ENCODE data around the gene INHBE. TPM values are rescaled to one million over a fixed set of nuclear protein-coding genes. Genes with fewer than 3 reads are reported as not detected.

The INHBE gene, protein sequence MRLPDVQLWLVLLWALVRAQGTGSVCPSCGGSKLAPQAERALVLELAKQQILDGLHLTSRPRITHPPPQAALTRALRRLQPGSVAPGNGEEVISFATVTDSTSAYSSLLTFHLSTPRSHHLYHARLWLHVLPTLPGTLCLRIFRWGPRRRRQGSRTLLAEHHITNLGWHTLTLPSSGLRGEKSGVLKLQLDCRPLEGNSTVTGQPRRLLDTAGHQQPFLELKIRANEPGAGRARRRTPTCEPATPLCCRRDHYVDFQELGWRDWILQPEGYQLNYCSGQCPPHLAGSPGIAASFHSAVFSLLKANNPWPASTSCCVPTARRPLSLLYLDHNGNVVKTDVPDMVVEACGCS
- total RNA-seq, result not detected

DNA sequence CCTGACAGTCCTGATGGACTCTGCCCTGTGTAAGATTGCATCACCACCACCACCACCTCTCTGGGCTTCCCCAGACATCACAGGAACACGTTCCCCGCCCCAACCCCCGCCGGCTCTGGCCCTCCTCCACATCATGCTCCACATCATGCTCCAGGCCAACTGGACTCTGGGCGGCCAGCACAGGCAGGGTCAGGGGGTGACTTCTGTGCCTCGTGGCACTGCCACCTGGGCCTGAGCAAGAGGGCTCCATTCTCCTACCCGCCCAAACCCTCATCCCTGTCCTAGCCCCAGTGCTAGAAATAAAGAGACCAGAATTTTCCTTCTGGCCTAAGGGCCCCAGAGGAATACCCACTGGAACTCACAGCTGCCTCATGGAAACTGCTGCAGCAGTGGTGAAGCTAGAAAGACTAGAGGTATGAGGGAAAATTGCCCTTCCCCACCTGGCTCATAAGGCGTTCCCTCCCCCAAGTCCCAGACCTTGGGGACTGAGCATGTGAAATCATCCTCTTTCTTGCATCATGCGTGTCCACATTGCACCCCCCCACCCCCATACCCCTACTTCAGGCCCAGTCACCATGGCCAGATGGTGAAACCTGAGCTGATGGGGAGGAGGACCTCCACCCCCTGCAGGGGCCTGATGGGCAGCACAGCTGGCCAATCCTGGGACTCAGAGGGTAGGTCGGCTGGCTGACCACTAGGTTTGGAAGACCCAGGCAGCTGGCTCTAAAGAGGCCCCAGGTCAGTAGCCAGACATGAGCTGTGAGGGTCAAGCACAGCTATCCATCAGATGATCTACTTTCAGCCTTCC, at the start of gene INHBE:
Gene INHBE (plus strand): TSS at position 742 of the 808 bp plus-strand sequence. CDS start 230 bp downstream, outside the sequence.
- no peak for TF ChIP-seq CTCF (IDR thresholded peaks at IDR 0.05; ENCODE audit: low read depth)

GRCh38 chr12:57410534-57410933, 44.6 kb upstream of the INHBE start:
- TF ChIP-seq CTCF (IDR thresholded peaks at IDR 0.05; ENCODE audit: low read depth), result no peak

GRCh38 chr12:57415088-57415487, 40.0 kb upstream of the INHBE start:
- no peak for TF ChIP-seq CTCF (IDR thresholded peaks at IDR 0.05; ENCODE audit: low read depth)

DNA sequence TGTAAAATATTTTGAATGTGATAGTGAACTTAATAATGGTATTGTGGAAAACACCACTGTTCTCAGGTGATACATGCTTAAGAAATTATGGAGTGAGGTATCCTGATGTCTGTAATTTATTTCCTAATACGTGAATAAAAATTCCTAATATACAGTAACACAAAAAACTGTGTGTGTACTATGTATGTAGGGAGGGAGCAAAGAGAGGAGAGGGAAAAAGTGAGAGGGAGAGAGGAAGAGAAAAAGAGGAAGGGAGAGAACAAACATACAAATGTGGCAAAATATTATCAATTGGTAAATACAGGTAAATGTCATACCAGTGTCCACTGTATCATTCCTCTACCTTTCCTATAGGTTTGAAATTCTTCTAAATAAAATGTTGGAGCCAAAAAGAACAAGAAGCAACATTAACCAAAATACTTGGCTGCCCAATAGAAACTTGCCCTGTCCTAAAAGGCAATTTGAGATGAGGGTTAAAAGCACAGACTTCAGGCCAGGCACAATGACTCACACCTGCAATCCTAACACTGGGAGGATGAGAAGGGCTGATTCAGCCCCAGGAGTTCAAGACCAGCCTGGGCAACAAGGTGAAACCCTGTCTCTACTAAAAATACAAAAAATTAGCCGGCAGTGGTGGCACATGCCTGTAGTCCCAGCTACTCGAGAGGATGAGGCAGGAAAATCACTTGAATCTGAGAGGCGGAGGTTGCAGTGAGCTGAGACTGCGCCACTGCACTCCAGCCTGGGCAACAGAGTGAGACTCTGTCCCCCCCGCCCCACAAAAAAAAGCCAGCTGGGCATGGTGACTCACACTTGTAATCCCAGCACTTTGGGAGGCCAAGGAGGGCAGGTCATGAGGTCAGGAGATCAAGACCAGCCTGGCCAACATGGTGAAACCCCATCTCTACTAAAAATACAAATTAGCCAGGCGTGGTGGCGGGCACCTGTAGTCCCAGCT, 38.8 kb upstream of the INHBE start:
- TF ChIP-seq CTCF (IDR thresholded peaks at IDR 0.05; ENCODE audit: low read depth), result no peak

DNA sequence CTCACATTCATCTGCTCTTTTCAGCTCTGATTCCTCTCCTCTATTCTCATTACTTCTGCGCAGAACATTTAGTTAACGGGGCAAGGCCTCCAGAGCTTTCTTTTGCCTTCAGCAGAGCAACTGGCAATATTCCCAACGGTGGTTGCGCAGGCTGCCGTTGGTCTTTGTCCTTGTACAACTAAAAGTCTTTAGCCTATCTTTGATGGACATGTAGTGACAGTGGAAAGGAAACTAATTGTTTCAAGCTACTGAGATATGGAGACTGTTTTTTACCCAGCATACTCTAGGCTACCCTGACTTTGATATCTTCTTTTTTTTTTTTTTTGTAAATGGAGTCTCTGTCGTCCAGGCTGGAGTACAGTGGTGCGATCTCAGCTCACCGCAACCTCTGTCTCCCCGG, 36.9 kb upstream of the INHBE start:
- no peak for TF ChIP-seq CTCF (IDR thresholded peaks at IDR 0.05; ENCODE audit: low read depth)

DNA sequence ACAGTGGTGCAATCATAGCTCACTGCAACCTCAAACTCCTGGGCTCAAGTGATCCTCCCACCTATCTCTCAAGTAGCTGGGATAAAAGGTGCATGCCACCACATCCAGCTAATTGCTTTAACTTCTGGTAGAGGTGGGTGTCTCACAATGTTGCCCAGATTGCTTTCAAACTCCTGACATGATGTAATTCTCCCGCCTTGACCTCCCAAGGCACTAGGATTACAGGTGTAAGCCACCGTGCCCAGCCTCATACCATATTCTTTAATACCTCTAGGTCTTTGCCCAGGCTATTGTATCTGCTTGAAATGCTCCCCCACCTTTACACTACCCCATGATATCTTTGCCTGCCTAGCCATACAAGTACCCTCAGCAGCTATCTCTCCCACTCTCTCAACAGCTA, 35.6 kb upstream of the INHBE start:
- no peak for TF ChIP-seq CTCF (IDR thresholded peaks at IDR 0.05; ENCODE audit: low read depth)

All from subcutaneous adipose tissue (tissue), 4 donors.